ENCODE measurements around the gene ZNF524. TPM values are rescaled to one million over a fixed set of nuclear protein-coding genes. Genes with fewer than 3 reads are reported as not detected.
"Not testable (repeated sequence)": the region's sequence is repeated elsewhere in the genome, so short reads cannot be mapped to it uniquely, and the experiment has no call there.

The ZNF524 gene
- total and polyA plus RNA-seq, 9 of the 15 experiments (the other 6 are each of a cell fraction or from before 2014, with no cell fraction given): 0.08 to 15.6 (median 2.9) TPM

DNA sequence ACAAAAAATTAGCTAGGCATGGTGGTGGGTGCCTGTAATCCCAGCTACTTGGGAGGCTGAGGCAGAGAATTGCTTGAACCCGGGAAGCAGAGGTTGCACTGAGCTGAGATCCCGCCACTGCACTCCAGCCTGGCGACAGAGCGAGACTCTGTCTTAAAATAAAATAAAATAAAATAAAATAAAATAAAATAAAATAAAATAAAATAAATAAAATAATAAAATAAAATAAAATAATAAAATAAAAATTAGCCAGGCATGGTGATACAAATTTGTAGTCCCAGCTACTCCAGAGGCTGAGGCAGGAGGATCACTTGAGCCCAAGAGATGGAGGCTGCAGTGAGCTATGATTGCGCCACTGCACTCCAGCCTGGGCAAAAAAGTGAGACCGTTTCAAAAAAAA, 26.2 kb upstream of the ZNF524 start:
- H3K9ac ChIP-seq (ENCODE audit: insufficient read depth in 1 of 2, low read depth in 2 of 2, low read length in 2 of 2); H3K4me1 ChIP-seq (replicated peaks in 1 of 2; ENCODE audit: control insufficient read depth in 2 of 2, insufficient read depth in 2 of 2, low read length in 2 of 2); H3K27me3 ChIP-seq (ENCODE audit: control insufficient read depth in 2 of 2, insufficient read depth in 2 of 2, low read length in 2 of 2); intact Hi-C loops (cut with micrococcal nuclease); H3K9me3 ChIP-seq (replicated peaks; ENCODE audit: control insufficient read depth, insufficient read depth, low read depth, low read length); FAIRE-seq; BruUV-seq (replicated peaks); CTCF ChIA-PET (ENCODE audit: low intra/inter-chr PET ratio); H3K4me3 ChIP-seq; H3K79me2 ChIP-seq (ENCODE audit: control insufficient read depth, insufficient read depth, low read length); ATAC-seq; in situ Hi-C loops (cut with MboI); H3K27ac ChIP-seq (ENCODE audit: extremely low read depth, low read depth, low read length); H2AFZ ChIP-seq (ENCODE audit: low read depth, low read length); H4K20me1 ChIP-seq (replicated peaks; ENCODE audit: control insufficient read depth, insufficient read depth, low read length); H3K9me1 ChIP-seq (ENCODE audit: control insufficient read depth, insufficient read depth, low read length); H3K4me2 ChIP-seq (ENCODE audit: insufficient read depth, low read length); DNase-seq (ENCODE audit: extremely low read depth in 1 of 4, low spot score in 3 of 4): not testable (repeated sequence)
- H3K36me3 ChIP-seq (ENCODE audit: control insufficient read depth, insufficient read depth, low read length): peaks cover 12% of the 10 kb centered on the region; the same call in 2 of the 3 replicates
- POLR2A ChIA-PET: interaction anchor here (0.7 to 1.3 kb wide), 4 partner anchors 21 to 56 kb away, joined by 3 to 4 read pairs (median 4); partner anchors contain the start of gene FIZ1
- 70% methylated on average over 6 of the region's 6 CpGs for WGBS (ENCODE audit: insufficient coverage, low coverage, missing lambda C conversion rate)

DNA sequence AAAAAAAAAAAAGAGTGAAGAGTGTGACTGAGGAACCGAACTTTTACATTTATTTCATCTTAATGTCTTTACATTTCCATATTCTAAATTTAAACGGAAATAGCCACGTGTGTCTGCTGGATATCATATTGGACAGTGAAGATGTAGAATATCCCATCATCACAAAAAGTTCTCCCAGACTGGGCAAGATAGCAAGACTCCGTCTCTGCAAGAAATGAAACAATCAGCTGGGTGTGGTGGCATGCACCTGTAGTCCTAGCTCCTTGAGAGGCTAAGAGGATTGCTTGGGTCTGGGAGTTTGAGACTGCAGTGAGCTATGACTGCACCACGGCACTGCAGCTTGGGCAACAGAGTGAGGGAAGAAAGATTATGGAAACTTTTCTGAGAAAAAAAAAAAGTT, 23.3 kb upstream of the ZNF524 start:
- no peaks in the 10 kb centered on the region for H4K20me1 ChIP-seq (replicated peaks; ENCODE audit: control insufficient read depth, insufficient read depth, low read length)
- H3K4me3 ChIP-seq: no peak overlapping the region
- no TSS peak for BruUV-seq (replicated peaks)
- H3K4me1 ChIP-seq (replicated peaks in 1 of 2; ENCODE audit: control insufficient read depth in 2 of 2, insufficient read depth in 2 of 2, low read length in 2 of 2): peaks cover 4 to 22% of the 10 kb centered on the region in 2 experiments; a peak in 4 of 5 replicates
- H3K4me2 ChIP-seq (ENCODE audit: insufficient read depth, low read length): no peak overlapping the region
- TF ChIP-seq TFAM (CRISPR knock-in tag; conservative IDR thresholded peaks at IDR 0.05) (no peak), PHB2 (IDR thresholded peaks at IDR 0.05; ENCODE audit: low read depth) (no peak), BRD9 (IDR thresholded peaks at IDR 0.05; ENCODE audit: low read depth, partially characterized antibody) (no peak), FOXK2 (conservative IDR thresholded peaks at IDR 0.05 in 1 of 2, IDR thresholded peaks at IDR 0.05 in 1 of 2; ENCODE audit: low read depth in 2 of 2) (no peak), HINFP (tag; conservative IDR thresholded peaks at IDR 0.05; ENCODE audit: low read depth) (no peak), ZNF551 (CRISPR knock-in tag; IDR thresholded peaks at IDR 0.05) (no peak), ZNF239 (CRISPR knock-in tag; IDR thresholded peaks at IDR 0.05) (no peak), C11orf30 (IDR thresholded peaks at IDR 0.05; ENCODE audit: low read depth) (no peak), ELK1 (CRISPR knock-in tag; IDR thresholded peaks at IDR 0.05) (no peak), POLR2G (IDR thresholded peaks at IDR 0.05; ENCODE audit: low read depth, low read length) (no peak), NFXL1 (CRISPR knock-in tag; IDR thresholded peaks at IDR 0.05) (no peak), ZNF121 (CRISPR knock-in tag; conservative IDR thresholded peaks at IDR 0.05) (peak; percentile 52; the same call in 1 of the 2 replicates), MAFG (tag; conservative IDR thresholded peaks at IDR 0.05) (no peak), RBM25 (IDR thresholded peaks at IDR 0.05; ENCODE audit: low read depth, low read length, severe bottlenecking) (peak; percentile 4)
- no peak for DNase-seq (ENCODE audit: extremely low read depth in 1 of 4, low spot score in 3 of 4)
- no peak overlapping the region for H2AFZ ChIP-seq (ENCODE audit: low read depth, low read length)
- peaks cover 12% of the 10 kb centered on the region; the same call in 2 of the 3 replicates for H3K36me3 ChIP-seq (ENCODE audit: control insufficient read depth, insufficient read depth, low read length)
- 58% methylated on average over 5 of the region's 5 CpGs for WGBS (ENCODE audit: insufficient coverage, low coverage, missing lambda C conversion rate)
- no peak for FAIRE-seq
- CTCF ChIA-PET (ENCODE audit: low intra/inter-chr PET ratio): no interaction called here
- no peaks in the 10 kb centered on the region for H3K9me3 ChIP-seq (replicated peaks; ENCODE audit: control insufficient read depth, insufficient read depth, low read depth, low read length)
- in situ Hi-C loops (cut with MboI): no loop called here
- H3K9me1 ChIP-seq (ENCODE audit: control insufficient read depth, insufficient read depth, low read length): no peaks in the 10 kb centered on the region
- no peak overlapping the region for H3K9ac ChIP-seq (ENCODE audit: insufficient read depth in 1 of 2, low read depth in 2 of 2, low read length in 2 of 2)
- intact Hi-C loops (cut with micrococcal nuclease): no loop called here
- no peak for ATAC-seq
- no peak overlapping the region for H3K27ac ChIP-seq (ENCODE audit: extremely low read depth, low read depth, low read length)
- POLR2A ChIA-PET: interaction anchor here (0.5 to 0.6 kb wide), 2 partner anchors 109 to 662 kb away, joined by 3 to 4 read pairs; no protein-coding TSS in a partner anchor
- H3K79me2 ChIP-seq (ENCODE audit: control insufficient read depth, insufficient read depth, low read length): peaks cover 12% of the 10 kb centered on the region
- no peaks in the 10 kb centered on the region for H3K27me3 ChIP-seq (ENCODE audit: control insufficient read depth in 2 of 2, insufficient read depth in 2 of 2, low read length in 2 of 2)
